ENCODE measurements around the gene SETD7.

SETD7 gene

DNA sequence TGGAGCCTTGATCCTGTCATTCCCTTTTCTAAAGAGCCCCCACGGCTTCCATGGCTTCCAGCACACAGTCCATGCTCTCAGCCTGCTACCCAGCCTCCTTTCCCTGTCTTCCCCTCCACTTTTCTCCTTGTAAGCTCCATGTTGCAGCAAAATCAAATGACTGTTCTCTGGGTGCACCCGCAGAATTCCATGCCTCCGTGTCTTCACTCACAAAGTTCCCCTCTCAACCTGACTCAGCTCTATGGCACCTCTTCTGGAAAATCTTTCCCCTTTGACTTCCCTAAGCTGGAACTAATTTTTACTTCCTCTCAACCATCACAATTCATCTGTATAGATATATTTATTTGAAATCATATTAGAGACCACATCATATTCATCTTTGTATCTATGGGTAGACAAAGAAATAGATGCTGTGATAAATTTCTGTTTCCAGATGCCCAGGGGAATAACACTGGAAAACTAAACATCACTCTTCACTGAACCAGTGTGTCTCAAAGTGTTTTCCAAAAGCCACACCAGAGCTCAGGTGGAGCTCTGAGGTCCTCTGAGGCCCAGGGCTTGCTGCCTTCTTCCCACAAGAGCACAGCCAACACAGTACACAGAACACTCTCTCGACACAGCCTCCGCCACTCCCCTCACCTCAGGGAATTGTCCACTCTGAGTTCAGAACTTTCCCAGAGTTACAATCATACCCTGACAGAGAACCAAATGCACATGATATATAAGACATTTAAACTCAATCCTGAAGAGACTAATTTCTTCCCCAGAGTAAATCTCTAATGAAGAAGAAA is 3.3 kb downstream of the SETD7 start:
- DNase-seq (ENCODE audit: insufficient read length, low spot score) (no peak), FAIRE-seq (no peak)

DNA sequence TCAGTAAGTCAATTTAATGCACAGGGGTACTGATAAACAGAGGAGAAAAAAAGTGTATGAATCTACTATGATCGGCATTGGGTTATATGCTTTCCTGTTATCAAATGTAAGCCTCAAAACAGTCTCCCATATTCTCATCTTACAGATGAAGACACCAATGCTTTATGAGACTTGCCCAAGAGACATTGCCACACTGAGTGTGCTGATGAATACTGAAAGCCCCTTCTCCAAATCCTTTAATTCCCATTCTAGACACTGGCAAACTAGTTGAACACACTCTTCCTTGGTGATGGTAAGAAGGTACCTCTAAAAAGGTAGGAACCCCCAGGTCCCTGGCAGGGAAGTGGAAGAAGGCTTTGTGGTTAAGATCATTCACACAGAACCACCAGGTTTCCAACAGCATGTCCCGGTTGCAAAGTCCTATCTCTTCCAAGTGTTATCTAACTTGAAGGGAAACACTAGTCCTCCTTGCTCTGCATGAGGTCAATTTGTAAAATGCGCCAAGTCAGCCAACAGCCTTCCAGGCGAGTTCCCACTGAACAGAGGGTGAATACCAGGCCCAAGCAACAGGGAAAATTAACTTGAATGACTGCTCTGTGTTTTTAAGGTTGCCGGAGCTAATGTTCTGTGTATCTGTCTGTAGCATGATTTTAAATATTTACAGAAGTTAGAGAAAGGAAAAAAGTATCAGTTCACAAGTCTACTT is 5.1 kb downstream of the SETD7 start:
- FAIRE-seq (no peak), DNase-seq (ENCODE audit: insufficient read length, low spot score) (no peak)

DNA sequence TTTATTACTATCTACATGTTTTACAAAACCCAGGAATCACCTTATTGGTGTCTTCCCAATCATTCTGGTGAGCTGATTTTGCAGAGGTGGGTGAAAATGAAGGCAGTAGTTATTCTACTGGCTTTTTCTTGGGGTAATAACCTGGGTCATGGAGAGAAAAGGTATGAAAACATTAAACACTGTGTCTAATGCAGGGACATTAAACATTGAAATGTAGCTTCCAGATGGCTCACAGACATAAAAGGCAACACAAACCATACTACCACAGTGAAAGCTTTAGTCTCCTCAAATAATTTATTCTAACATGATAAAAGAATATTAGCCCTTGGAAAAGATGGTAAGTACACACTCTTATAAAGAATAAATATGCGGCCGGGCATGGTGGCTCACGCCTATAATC is 8.0 kb downstream of the SETD7 start:
- FAIRE-seq, result no peak
- DNase-seq (ENCODE audit: insufficient read length, low spot score), result no peak

DNA sequence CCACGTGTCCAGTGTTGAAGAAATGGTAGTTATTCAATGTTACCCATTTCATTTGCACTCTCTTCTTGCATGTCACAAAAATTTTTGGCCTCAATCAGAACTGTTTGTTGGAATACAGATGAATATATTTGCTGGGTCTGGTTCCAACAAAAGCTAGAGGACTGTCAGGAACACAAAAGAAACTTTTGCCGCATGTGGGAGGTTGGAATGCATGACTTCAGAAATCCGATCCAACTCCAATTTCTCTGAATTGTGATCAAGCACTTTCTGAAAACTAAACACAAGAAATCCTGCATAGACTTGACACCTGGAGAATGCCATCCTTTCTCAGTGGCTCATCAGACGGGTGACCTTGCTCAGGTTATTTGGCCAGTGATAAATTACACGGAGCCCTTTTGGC is 15.4 kb downstream of the SETD7 start:
- FAIRE-seq, result no peak
- no peak for DNase-seq (ENCODE audit: insufficient read length, low spot score)

DNA sequence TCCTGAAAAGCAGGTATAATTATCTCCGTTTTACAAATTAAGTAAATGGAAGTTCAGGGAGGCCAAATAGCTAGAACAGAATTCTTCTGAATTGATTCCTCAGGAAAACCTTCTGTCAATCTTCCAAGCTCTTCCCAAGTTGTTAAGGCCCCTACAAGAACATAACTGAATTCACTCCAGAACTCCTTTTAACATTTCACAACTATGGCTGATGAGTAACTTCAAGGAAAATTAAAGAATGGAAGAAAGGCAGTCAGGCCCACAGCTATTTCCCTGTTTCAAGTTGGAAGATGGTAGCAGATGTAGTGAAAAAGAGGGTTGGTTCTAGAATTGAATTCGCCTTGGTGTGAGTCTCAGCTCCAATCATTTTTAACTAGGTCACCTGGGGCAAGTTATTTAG is 15.9 kb downstream of the SETD7 start:
- DNase-seq (ENCODE audit: insufficient read length, low spot score), result no peak
- no peak for FAIRE-seq

DNA sequence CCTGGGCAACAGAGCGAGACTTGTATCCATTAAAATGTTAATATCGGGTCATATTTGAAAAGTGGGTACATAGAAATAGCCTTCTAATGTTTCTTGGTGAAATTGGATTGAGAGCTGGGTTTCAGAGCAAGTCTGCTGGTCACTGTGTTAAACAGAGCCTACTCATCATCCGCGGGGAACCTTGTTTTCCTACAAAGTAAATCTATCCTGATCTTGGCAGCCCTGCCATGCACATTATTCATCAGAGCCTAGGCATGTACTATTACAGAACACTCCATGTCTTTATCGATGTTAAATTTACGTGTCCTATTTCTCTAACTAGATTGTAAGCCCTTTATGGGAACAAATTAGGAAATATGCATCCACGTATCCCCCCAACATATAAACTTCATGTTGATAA is 18.7 kb downstream of the SETD7 start:
- DNase-seq (ENCODE audit: insufficient read length, low spot score), result no peak
- no peak for FAIRE-seq

DNA sequence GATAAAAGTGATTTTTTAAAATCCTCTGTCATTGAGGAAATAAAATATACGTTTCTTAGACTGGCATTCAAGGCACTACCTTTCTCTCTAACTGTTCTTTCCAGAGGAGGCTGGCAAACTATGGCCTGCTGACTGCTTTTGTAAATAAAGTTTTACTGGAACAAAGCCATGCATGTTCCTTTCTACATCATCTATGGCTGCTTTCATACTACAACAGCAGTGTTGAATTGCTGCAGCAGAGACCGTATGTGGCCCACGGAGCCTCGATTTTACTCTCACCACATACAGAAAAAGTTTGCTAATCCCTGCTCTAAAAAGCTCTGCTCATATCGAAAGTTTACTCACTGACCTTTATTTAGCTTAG is 20.2 kb downstream of the SETD7 start:
- DNase-seq (ENCODE audit: insufficient read length, low spot score) (no peak), FAIRE-seq (no peak)

DNA sequence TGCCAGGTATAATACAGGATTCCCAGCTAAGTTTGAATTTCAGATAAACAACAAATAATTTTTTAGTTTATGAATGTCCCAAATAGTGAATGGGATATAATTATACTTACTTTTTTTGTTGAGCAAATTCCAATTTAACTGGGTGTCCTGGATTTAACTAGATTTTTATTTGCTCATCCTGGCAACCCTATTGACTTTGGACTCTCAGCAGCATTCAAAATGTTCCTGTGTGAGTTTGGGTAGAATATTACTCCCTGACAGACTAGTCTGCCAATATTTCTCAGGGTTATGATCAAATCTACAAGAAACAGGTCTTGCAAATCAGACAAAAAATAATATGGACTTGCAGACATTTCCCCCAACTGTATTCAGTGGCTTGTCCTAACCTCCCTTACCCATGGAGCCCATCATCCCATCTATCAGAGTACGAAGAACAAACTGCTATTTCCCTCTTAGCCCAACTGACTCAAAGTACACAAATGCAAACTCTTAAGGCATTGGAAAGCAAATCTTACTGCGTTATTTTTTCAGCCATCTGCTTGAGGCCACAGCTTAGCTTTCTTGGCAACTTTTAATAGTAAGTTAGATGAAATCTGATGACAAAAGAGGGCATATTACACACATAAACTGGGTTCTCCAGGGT is 20.7 kb downstream of the SETD7 start:
- no peak for FAIRE-seq

DNA sequence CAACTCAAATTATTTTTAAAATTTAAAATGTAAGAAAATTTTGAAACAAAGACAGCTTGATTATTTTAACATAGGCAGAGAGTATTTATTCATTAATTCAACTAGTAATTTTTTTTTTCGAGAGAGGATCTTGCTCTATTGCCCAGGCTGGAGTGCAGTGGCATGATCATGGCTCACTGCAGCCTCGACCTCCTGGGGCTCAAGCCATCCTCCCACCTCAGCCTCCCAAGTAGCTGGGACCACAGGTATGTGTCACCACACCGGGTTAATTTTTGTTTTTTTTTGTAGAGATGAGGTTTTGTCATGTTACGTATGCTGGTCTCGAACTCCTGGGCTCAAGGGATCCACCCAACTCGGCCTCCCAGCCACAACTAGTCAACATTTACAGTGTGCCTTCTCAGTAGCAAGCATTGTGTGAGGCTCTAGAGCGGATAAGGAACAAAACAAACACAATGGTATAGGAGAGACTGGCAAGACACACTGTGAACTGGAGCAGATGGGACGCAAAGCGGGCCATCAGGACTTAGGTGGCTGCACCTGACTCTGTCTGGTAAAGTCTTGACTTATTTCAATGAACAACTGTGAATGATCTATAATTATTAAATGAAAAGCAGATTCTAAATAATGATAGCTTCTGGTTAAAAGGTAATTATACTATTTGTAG is 21.6 kb downstream of the SETD7 start:
- no peak for DNase-seq (ENCODE audit: insufficient read length, low spot score)
- no peak for FAIRE-seq

More for the DNA sequence above, 20.7 kb downstream of the SETD7 start:
- DNase-seq (ENCODE audit: insufficient read length, low spot score), result no peak

DNA sequence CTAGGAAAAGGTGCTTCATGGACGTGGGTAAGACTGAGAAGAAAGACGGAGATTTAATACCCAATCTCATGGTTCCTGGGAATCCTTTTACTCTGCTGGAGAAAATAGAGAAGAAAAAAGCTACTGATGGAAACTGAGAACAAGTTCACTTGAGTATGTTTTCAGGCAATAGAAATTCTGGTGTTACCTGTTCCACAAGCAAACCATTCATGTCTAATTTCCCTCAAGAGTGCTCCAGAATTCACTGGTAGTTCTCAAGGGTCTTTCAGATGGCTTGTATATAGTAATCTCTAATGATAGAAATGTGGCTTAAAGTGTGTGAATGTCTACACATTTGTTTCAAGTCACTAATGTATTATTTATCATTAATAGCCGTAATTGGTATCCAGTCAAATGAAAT is 22.5 kb downstream of the SETD7 start:
- DNase-seq (ENCODE audit: insufficient read length, low spot score) (no peak), FAIRE-seq (no peak)

DNA sequence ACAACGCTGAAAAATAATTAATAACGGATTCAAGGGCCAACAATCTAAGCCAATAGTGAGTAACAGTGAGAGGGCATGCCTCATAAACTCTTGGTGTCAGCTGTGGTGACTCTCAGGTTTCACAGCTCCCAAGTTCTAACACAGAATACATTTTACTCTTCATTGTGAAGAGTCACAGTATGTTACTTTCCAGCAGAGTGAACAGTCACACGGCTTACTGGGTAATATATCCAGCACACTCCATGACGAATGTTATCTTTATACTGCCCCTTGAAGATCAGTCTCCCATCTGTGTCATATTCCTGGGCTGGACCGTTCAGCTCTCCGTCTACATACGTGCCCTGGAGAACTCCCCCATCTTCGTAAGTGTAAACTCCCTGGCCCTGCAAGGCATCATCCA is 23.1 kb downstream of the SETD7 start:
- FAIRE-seq (no peak), DNase-seq (ENCODE audit: insufficient read length, low spot score) (no peak)

DNA sequence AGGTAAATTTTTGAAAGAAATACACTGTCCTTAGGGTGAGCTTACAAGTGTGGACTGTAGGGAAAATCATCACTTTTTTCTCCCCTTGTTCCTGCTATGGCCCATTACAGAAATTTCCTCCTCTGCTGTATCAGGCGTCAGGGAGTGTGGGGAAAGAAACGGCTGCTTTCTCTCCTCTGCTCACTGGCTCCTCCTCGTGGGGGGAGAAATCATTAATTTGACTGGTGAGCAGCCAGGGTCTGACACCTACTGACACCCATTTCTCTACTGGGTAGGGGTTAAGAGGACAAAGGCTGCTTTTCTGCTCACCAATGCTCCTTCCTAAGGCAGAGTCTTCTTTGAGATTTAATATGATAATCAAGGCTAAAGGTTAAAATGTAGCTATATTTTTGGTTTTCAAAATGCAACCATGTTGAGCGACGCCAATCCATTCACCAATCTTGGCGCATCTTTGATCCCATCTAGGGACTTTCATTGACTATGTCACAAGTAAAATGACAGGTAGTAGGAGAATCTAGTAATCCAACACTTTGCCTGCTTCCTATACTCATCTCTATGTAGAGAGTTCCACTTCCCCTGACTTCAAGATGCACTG is 25.1 kb downstream of the SETD7 start:
- FAIRE-seq, result peak; percentile 85
- peak; percentile 48 for DNase-seq (ENCODE audit: insufficient read length, low spot score)

DNA sequence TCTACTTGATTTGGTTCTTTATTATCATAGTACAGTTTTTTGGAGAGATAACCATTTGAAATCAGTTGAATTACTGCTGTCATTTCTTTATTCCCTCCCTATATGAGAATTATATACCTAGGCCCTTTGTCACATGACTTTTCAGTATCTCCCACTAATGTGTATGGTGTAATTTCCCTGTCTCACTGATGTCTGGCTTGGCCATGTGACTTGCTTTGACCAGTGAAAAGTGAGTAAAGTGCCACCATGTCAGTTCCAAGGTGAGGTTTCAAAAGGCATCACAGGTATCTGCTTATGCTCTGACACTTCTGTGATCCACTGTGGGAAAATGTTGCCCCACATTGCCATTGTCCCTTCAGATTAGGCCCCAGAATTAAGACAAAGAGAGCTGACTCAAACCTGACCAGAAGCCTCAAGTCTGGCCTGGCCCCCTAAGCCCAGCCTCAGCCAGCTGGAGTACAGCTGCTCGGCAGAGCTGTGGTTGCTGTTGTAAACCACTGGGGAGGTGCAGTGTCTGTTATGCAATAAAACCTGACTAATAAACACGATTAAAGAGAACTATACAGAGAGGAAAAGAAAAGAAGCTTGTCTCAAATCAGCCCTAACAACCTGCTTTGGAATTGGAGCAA is 27.5 kb downstream of the SETD7 start:
- DNase-seq (ENCODE audit: insufficient read length, low spot score), result no peak

DNA sequence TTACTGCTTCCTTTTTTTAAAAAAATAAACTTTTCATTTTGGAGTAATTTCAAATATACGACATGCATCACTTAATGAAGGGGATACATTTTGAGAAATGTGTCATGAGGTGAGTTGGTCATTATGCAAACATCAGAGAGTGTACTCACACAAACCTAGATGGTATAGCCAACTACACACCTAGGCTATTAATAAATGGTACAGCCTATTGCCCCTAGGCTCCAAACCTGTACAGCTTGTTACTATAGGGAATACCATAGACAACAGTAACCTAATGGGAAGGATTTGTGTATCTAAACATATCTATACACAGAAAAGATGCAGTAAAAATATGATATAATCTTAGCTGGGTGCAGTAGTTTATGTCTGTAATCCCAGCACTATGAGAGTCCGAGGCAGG is 29.1 kb downstream of the SETD7 start:
- DNase-seq (ENCODE audit: insufficient read length, low spot score), result no peak
- FAIRE-seq, result no peak

More for the DNA sequence above, 27.5 kb downstream of the SETD7 start:
- FAIRE-seq, result peak; percentile 4

DNA sequence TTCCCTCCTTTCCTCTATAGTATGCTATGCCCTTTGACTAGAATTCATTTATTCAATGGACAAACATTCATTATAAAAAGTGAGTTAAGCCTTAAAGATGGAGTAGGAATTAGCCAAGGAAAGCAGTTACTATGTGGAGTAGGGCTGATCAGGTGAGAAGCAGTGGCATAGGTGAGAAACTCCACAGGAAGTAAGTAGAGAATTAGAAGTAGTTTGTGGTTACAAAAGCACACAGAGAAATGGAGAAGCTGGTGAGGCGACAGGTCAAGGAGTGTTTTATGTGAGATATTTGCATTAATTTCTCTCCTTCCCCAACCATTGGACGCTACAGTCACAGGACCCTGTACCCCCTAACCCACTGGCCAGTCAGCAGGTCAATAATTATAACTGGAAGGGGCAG is 30.6 kb downstream of the SETD7 start:
- DNase-seq (ENCODE audit: insufficient read length, low spot score), result no peak
- no peak for FAIRE-seq

DNA sequence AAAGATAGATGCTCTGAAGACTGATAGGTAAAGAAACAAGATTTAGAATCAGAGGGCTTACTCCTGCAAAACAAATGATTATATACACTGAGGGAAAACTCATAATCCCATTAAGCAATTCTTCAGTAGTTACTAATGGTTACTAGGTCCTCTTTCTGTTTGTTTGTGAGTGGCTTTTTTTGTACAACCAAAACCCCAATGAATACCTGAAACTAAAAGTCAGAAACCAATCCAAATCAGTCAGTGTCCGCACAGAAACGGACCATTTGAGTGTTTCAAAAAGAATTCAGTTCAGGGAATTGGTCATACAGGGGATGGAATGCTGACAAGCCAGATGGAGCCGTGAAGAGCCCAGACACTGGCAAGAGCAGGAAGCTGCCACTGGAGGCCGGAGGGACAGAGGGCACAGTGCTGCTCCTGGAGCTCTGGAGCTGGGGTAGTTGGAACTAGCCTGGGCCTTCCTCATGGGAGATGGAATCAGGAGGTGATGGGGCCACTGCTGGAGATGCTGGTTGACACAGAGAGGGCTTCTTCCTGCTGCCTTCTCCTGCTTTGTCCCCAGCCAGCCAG is 31.9 kb downstream of the SETD7 start:
- DNase-seq (ENCODE audit: insufficient read length, low spot score) (no peak), FAIRE-seq (no peak)

DNA sequence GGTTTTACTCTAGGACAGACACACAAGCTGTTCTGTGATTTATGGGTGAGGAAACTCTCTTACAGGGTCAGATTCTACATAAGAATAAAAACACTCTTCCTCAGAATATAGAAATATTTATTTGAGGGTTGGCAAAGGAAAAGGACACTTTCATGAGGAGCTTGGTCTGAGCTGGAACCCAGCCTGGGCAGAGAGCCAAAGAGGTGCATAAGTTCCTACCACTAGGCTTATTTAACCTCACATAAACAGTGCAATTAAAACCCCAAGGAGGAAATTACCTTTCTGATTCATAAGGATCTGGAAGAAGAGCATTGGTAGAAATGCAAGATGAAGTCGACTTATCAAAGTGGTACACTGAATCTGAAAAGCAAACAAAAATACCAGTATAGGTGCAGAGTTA is 32.9 kb downstream of the SETD7 start:
- FAIRE-seq (no peak), DNase-seq (ENCODE audit: insufficient read length, low spot score) (no peak)

DNA sequence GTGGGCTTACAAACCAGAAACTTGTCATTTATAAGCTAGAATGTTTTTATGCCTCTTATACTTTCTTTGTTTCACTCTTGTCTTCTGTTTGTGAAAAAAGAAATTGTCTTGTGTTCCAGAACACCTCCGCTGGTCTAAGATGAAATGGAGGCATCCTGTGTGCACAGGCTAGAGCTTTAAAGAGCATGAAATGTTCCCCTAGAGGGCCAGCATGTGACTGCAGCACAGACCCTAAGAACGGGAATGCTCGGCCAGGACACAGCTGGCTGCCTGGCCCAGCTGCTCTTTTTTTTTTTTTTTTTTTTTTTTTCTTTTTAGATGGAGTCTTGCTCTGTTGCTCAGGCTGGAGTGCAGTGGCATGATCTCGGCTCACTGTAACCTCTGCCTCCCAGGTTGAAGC is 33.6 kb downstream of the SETD7 start:
- no peak for FAIRE-seq

DNA sequence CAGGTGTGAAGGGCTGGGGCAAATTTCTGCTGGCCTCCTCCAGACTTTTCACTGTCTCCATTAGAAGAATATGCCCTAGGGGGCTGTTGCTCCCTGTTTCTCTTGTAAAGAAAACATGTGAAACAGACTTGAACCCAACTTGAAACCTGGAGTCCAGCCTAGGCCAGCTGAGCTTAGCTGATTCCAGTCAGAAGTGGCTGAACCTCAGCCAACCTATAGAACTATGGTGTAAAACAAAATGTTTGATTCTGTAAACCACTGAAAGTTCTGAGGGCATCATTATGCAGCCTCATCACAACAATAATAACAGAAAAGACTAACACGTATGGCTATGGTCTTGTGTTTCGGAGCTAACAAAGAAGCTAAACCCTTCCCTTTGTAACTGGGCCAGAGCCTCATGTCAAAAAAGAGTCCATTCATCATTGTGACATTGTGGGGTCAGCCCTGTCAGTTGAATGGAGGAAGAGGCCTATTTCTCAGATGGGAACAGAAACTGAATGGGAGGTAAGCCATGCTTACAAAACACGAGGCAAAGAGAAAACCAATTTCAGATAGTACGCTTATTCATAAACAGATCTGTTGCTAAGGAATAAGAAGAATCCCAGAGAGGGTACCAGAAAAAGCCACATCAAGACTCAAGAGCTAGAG is 34.1 kb downstream of the SETD7 start:
- DNase-seq (ENCODE audit: insufficient read length, low spot score) (no peak), FAIRE-seq (peak; percentile 77)

More for the DNA sequence above, 33.6 kb downstream of the SETD7 start:
- DNase-seq (ENCODE audit: insufficient read length, low spot score), result no peak

DNA sequence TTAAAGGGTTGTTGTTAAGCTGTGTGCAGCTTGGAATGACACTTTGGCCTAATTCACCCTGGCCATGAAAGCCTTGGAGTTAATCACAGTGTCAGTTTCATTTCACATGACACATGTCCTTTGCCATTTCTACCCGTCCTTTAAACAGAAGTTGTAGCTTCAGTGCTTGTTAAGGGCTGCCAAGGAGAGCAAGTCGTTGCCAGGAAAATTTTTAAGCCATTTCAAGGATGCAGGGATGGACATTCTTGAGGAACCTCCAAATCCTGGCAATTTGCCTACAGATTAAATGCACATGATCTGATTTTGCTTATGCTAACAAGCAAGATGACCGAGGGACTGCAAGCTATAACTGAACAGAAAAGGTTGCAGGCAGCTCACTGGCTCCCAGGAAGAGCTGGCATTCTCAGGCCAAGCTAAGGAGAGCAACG is 40.5 kb downstream of the SETD7 start:
- DNase-seq (ENCODE audit: insufficient read length, low spot score), result no peak
- no peak for FAIRE-seq

Data from GM19239 (cell line).